Renal pelvis (tissue), 4 donors: ENCODE measurements around the gene RPTOR. TPM values are rescaled to one million over a fixed set of nuclear protein-coding genes. Genes with fewer than 3 reads are reported as not detected.

Source experiments
- DNase-seq: peaks from one replicate; pipeline ENCODE4 v3.0.0-alpha.2; 2013
- polyA plus RNA-seq, 3 donors: library from polyadenylated mRNA; unstranded; fragments of 120-200 nt; gene quantifications; one replicate each; pipeline ENCODE4 v1.2.1, GENCODE V29; 2013; ENCODE audit not compliant: insufficient read length in 3 of 3

The RPTOR gene
- polyA plus RNA-seq, 3 donors = 20.7 to 25.0 (median 22.9) TPM

GRCh38 chr17:80829166-80829813 lies 284.7 kb downstream of the RPTOR start:
- DNase-seq = no peak

- no peak for DNase-seq
Measured at GRCh38 chr17:80830020-80830780, 285.6 kb downstream of the RPTOR start.

- no peak for DNase-seq
Measured at GRCh38 chr17:80831491-80831890, 286.9 kb downstream of the RPTOR start.

GRCh38 chr17:80832266-80832676 lies 287.6 kb downstream of the RPTOR start:
- no peak for DNase-seq

- DNase-seq = peak; percentile 92
Measured at GRCh38 chr17:80832888-80833583, 288.4 kb downstream of the RPTOR start.

GRCh38 chr17:80833952-80834892 lies 289.6 kb downstream of the RPTOR start:
- DNase-seq = no peak

- no peak for DNase-seq
Measured at GRCh38 chr17:80834893-80835275, 290.2 kb downstream of the RPTOR start.

GRCh38 chr17:80835816-80836657 lies 291.4 kb downstream of the RPTOR start:
- DNase-seq = no peak

GRCh38 chr17:80836658-80836965 lies 292.0 kb downstream of the RPTOR start:
- DNase-seq = no peak

GRCh38 chr17:80836971-80837481 lies 292.4 kb downstream of the RPTOR start:
- DNase-seq = no peak

GRCh38 chr17:80837711-80838110 lies 293.1 kb downstream of the RPTOR start:
- no peak for DNase-seq

GRCh38 chr17:80838311-80839025 lies 293.8 kb downstream of the RPTOR start:
- DNase-seq = no peak

- no peak for DNase-seq
Measured at GRCh38 chr17:80839026-80839345, 294.3 kb downstream of the RPTOR start.

- no peak for DNase-seq
Measured at GRCh38 chr17:80839511-80839941, 294.9 kb downstream of the RPTOR start.

GRCh38 chr17:80839970-80840369 lies 295.3 kb downstream of the RPTOR start:
- no peak for DNase-seq

- DNase-seq = no peak
Measured at GRCh38 chr17:80842456-80843013, 297.9 kb downstream of the RPTOR start.

GRCh38 chr17:80843741-80844156 lies 299.1 kb downstream of the RPTOR start:
- no peak for DNase-seq

- no peak for DNase-seq
Measured at GRCh38 chr17:80844418-80844990, 299.9 kb downstream of the RPTOR start.

- DNase-seq = peak; percentile 42
Measured at GRCh38 chr17:80845069-80845862, 300.6 kb downstream of the RPTOR start.
